Bronchial epithelial cell (primary cell): ENCODE measurements around the gene NT5M. TPM values are rescaled to one million over a fixed set of nuclear protein-coding genes. Genes with fewer than 3 reads are reported as not detected.
"Not testable (repeated sequence)": the region's sequence is repeated elsewhere in the genome, so short reads cannot be mapped to it uniquely, and the experiment has no call there.

ENCODE experiments used
- DNase-seq: peaks from one replicate; pipeline ENCODE4 v3.0.0-alpha.2; 2010; ENCODE audit warnings: low read depth
- FAIRE-seq: peaks from 2 replicates; lab custom pipeline; 2011; peaks lifted over from hg19 to GRCh38; lab: Jason Lieb, UNC
- H3K27me3 ChIP-seq: 2 replicates; pipeline ENCODE4 v1.5.1; 2011; ENCODE audit warnings: low read length; ENCODE audit not compliant: control insufficient read depth, insufficient read depth
- H3K36me3 ChIP-seq: 2 replicates; pipeline ENCODE4 v1.5.1; 2011; ENCODE audit warnings: low read length; ENCODE audit not compliant: control insufficient read depth, insufficient read depth
- H3K4me3 ChIP-seq: 2 replicates; pipeline ENCODE4 v1.5.1; 2011; ENCODE audit warnings: mild to moderate bottlenecking, low read depth, low read length, control low read depth
- total RNA-seq: library from RNA; depleted of rRNA; stranded (reverse); fragments of >200 nt; gene quantifications from 2 replicates; pipeline ENCODE4 v1.2.1, GENCODE V29; 2014
- TF ChIP-seq, protein P1 (sequence below): IDR thresholded peaks from 2 replicates; pipeline ENCODE4 v1.5.1; 2011; ENCODE audit warnings: mild to moderate bottlenecking, moderate library complexity, low read length, control low read depth, inconsistent platforms; ENCODE audit not compliant: insufficient read depth, severe bottlenecking

Gene NT5M
- total RNA-seq, 1 donor from 2014 or later: 0.79 TPM

DNA sequence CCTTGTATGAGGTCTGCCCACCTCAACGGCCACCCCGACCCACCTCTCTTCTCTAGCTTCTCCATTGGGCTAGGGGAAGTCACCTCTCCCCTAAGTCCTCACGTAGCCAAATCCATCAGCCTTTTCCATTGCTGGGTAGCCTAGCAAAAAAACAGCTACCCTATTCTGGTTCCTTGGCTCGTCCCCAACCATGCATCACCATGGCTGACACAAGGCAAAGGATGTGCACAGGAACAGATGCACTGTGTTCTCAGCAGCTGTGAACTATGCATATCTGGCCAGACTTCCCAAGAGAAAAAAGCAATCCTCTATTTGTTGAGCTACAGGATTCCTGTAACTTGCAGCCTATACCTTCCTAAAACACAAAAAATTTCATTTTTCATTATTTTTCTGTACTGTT, 44.2 kb upstream of the NT5M start:
- FAIRE-seq (no peak), DNase-seq (no peak)
- Histone ChIP-seq H3K4me3 (no peak overlapping the region), H3K27me3 (no peaks in the 10 kb centered on the region), H3K36me3 (peaks cover 19% of the 10 kb centered on the region)
- TF ChIP-seq, protein P1, sequence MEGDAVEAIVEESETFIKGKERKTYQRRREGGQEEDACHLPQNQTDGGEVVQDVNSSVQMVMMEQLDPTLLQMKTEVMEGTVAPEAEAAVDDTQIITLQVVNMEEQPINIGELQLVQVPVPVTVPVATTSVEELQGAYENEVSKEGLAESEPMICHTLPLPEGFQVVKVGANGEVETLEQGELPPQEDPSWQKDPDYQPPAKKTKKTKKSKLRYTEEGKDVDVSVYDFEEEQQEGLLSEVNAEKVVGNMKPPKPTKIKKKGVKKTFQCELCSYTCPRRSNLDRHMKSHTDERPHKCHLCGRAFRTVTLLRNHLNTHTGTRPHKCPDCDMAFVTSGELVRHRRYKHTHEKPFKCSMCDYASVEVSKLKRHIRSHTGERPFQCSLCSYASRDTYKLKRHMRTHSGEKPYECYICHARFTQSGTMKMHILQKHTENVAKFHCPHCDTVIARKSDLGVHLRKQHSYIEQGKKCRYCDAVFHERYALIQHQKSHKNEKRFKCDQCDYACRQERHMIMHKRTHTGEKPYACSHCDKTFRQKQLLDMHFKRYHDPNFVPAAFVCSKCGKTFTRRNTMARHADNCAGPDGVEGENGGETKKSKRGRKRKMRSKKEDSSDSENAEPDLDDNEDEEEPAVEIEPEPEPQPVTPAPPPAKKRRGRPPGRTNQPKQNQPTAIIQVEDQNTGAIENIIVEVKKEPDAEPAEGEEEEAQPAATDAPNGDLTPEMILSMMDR: no peak

DNA sequence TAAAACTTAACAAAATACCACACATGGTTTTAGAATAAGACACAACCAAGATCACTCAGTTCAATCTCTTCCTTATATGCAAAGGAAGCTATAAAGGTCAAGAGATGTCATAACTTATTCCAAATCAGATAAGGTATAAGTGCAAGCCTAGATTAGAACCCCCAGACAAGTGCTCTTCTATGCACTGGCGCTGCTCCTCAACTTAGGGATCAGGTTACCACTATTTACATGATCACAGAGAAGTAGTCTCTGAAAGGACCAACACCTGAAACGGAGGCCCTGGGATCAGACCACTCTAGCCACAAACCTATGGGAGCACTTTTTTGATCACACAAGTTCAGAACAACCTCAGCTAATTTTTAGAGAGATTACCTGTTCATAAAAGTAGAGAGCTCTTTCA, 38.7 kb upstream of the NT5M start:
- Histone ChIP-seq H3K27me3 (no peaks in the 10 kb centered on the region), H3K36me3 (peaks cover 15% of the 10 kb centered on the region), H3K4me3 (no peak overlapping the region)
- no peak for FAIRE-seq
- DNase-seq: no peak
- TF ChIP-seq, protein P1: no peak

DNA sequence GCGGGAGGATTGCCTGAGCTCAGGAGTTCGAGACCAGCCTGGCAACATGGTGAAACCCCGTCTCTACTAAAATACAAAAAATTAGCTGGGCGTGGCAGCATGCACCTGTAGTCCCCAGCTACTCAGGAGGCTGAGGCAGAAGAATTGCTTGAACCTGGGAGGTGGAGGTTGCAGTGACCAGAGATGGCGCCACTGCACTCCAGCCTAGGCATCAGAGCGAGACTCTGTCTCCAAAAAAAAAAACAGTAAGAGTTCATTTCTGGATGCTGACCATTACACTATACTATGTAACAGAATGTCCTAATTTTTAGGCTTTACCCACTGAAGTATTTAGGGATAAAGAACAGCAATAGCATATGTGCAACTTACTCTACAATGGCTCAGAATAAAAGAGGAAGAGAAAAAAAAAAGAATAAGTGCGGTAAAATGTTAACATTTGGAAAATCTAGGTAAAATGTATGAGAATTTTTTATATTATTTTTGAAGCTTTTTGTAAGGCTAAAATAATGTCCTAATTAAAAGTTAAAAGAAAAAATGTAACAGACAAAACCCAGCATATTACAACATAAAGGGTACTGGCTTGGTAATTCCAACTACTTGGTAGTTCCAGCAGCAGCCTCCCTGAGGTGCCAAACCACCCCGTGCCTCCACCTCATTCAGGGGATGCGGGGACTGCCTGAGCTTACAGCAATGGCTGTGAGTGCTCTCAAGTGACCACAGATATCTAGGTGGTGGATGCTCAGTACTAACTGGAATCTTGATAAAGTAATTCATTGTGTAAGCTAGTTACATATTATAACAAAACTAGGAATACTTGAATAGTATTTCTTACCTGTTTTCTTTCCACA, 33.0 kb upstream of the NT5M start:
- FAIRE-seq (no peak), DNase-seq (peak; percentile 12)
- H3K36me3 ChIP-seq: peaks cover 12% of the 10 kb centered on the region
- TF ChIP-seq, protein P1: peak; percentile 34
- no peaks in the 10 kb centered on the region for H3K27me3 ChIP-seq
- no peak overlapping the region for H3K4me3 ChIP-seq

DNA sequence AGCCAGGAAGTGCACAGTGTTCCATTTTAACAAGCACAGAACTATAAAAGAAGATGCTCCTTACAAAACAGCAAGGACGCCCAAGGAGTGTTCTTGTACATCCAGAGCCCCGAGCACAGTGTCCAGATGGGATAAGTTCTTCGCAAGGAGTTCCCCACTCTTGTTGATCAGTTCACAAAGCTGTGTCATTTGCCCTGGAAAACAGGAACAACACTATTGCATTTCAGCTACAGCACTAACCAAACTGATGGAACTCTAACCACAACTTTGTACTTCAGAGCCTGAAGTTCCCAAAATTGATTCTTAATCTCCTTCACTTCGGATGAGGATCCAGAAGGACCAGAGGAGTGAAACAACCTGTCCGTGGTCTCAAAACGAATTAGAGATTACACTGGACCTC, 27.2 kb upstream of the NT5M start:
- TF ChIP-seq, protein P1: no peak
- Histone ChIP-seq H3K36me3 (peaks cover 8% of the 10 kb centered on the region), H3K4me3 (no peak overlapping the region), H3K27me3 (no peaks in the 10 kb centered on the region)
- no peak for FAIRE-seq
- no peak for DNase-seq

DNA sequence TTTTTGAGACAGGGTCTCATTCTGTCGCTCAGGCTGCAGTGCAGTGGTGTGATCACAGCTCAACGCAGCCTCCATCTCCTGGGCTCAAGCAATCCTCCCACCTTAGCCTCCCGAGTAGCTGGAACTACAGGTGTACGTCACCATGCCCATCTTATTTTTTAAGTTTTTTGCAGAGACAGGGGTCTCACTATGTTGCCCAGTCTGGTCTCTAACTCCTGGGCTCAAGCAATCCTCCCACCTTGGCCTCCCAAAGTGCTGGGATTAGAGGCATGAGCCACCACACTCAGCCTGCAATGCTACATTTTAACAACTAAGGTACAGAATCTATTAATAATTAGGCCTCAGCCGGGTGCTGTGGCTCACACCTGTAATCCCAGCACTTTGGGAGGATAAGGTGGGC, 25.7 kb upstream of the NT5M start:
- H3K36me3 ChIP-seq, H3K27me3 ChIP-seq, H3K4me3 ChIP-seq, FAIRE-seq, DNase-seq: not testable (repeated sequence)

DNA sequence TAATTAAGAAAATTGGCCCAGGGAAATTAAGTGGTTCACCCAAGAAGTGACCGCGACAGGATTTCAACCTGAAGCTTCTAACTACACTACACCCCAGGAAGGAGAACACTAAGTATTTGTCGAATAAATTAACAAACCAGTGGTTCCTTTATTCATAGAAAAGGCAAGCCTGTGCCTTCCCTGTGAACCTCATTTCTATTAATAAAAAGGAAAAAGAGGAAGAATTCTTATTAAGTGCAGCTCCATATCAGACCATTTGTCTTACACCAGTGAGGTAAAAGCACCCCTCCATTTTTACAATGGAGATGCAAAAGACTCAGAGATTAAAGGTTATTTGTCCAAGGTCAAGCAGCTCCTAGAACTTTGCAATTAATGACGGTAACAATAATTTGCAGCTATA, 23.9 kb upstream of the NT5M start:
- H3K27me3 ChIP-seq: no peaks in the 10 kb centered on the region
- no peak for FAIRE-seq
- peaks cover 5% of the 10 kb centered on the region for H3K36me3 ChIP-seq
- H3K4me3 ChIP-seq: no peak overlapping the region
- DNase-seq: no peak
- TF ChIP-seq, protein P1: no peak
